SU-DHL-6 (cell line): ENCODE results near the gene RIIAD1.
"Not testable (repeated sequence)": the region's sequence is repeated elsewhere in the genome, so short reads cannot be mapped to it uniquely, and the experiment has no call there.

ENCODE experiments used
- CTCF ChIP-seq: fragments of 200-600 bp; sonication (generic); IDR thresholded peaks from one replicate; pipeline ENCODE4 v1.5.1; 2017; ENCODE audit warnings: antibody characterized with exemption, mild to moderate bottlenecking, low read length, moderate library complexity; ENCODE audit not compliant: insufficient read depth, poor library complexity, severe bottlenecking
- EZH2phosphoT487 ChIP-seq: fragments of 200-600 bp; sonication (generic), shearing (Covaris generic); conservative IDR thresholded peaks from 2 replicates; pipeline ENCODE4 v1.6.1; 2018; ENCODE audit warnings: mild to moderate bottlenecking, antibody characterized with exemption, low read length, moderate library complexity, mixed read lengths

GRCh38 chr1:151733995-151734394, 12.7 kb downstream of the RIIAD1 start:
- not testable (repeated sequence) for TF ChIP-seq CTCF, EZH2phosphoT487
